SU-DHL-6 (cell line): Measurements from ENCODE around the gene CP.
"Not testable (repeated sequence)": the region's sequence is repeated elsewhere in the genome, so short reads cannot be mapped to it uniquely, and the experiment has no call there.

Experiments used
- EZH2phosphoT487 ChIP-seq: fragments of 200-600 bp; sonication (generic), shearing (Covaris generic); conservative IDR thresholded peaks from 2 replicates; pipeline ENCODE4 v1.6.1; 2018; ENCODE audit warnings: mild to moderate bottlenecking, antibody characterized with exemption, low read length, moderate library complexity, mixed read lengths
- TF ChIP-seq, protein P1 (sequence below): fragments of 200-600 bp; sonication (generic); IDR thresholded peaks from one replicate; pipeline ENCODE4 v1.5.1; 2017; ENCODE audit warnings: antibody characterized with exemption, mild to moderate bottlenecking, low read length, moderate library complexity; ENCODE audit not compliant: insufficient read depth, poor library complexity, severe bottlenecking

DNA sequence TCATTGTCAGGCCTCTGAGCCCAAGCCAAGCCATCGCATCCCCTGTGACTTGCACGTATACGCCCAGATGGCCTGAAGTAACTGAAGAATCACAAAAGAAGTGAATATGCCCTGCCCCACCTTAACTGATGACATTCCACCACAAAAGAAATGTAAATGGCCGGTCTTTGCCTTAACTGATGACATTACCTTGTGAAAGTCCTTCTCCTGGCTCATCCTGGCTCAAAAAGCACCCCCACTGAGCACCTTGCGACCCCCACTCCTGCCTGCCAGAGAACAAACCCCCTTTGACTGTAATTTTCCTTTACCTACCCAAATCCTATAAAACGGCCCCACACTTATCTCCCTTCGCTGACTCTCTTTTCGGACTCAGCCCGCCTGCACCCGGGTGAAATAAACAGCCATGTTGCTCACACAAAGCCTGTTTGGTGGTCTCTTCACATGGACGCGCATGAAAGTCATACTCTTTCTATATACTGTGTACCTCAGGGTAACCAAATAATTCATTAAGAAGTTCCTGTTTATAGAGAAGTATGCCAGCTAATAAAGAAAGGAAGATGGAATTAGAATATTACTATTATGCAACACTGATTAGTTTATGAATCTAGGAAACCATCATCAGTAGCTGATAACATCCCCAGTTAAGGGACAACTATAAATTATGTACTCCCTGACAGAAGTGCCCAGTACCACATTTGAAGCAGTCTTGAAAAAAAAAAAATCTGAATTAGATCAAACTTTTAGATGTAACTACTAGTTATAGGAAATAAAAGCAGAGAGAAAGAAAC, 24.6 kb downstream of the CP start:
- TF ChIP-seq, protein P1, sequence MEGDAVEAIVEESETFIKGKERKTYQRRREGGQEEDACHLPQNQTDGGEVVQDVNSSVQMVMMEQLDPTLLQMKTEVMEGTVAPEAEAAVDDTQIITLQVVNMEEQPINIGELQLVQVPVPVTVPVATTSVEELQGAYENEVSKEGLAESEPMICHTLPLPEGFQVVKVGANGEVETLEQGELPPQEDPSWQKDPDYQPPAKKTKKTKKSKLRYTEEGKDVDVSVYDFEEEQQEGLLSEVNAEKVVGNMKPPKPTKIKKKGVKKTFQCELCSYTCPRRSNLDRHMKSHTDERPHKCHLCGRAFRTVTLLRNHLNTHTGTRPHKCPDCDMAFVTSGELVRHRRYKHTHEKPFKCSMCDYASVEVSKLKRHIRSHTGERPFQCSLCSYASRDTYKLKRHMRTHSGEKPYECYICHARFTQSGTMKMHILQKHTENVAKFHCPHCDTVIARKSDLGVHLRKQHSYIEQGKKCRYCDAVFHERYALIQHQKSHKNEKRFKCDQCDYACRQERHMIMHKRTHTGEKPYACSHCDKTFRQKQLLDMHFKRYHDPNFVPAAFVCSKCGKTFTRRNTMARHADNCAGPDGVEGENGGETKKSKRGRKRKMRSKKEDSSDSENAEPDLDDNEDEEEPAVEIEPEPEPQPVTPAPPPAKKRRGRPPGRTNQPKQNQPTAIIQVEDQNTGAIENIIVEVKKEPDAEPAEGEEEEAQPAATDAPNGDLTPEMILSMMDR = not testable (repeated sequence)
- not testable (repeated sequence) for TF ChIP-seq EZH2phosphoT487
